ENCODE measurements around the gene CWC27.
A peak's percentile ranks its signal among the peaks of the same experiment; 100 is the strongest.

The CWC27 gene

GRCh38 chr5:64980176-64980575, 211.4 kb downstream of the CWC27 start:
- no peaks in the 10 kb centered on the region; the same call in 1 of the 2 replicates for H3K4me1 ChIP-seq (ENCODE audit: control insufficient read depth, insufficient read depth, low read length)
- ChIA-PET CTCF (interaction anchor here (2.1 kb wide), 1 partner anchor 15 kb away, joined by 4 read pairs; no protein-coding TSS in a partner anchor), POLR2A (no interaction called here)
- no peak overlapping the region for H3K27ac ChIP-seq (ENCODE audit: extremely low read depth, low read depth, low read length)
- TF ChIP-seq ZNF350 (tag by site-specific recombination; IDR thresholded peaks at IDR 0.05) (no peak), ZNF518A (tag by site-specific recombination; conservative IDR thresholded peaks at IDR 0.05; ENCODE audit: low read depth) (no peak), ZNF585B (tag by site-specific recombination; IDR thresholded peaks at IDR 0.05) (no peak), YY1 (tag by site-specific recombination; IDR thresholded peaks at IDR 0.05) (no peak), ZNF664 (tag by site-specific recombination; IDR thresholded peaks at IDR 0.05) (no peak), ZNF670 (tag by site-specific recombination; IDR thresholded peaks at IDR 0.05; ENCODE audit: low read depth) (no peak), ZNF404 (tag by site-specific recombination; IDR thresholded peaks at IDR 0.05) (no peak), ZNF10 (tag by site-specific recombination; IDR thresholded peaks at IDR 0.05) (no peak), ZXDB (tag by site-specific recombination; IDR thresholded peaks at IDR 0.05) (no peak), ZNF133 (tag by site-specific recombination; IDR thresholded peaks at IDR 0.05) (no peak)
- peaks cover 0 to 8% of the 10 kb centered on the region in 2 experiments; a peak in 2 of 3 replicates for H3K36me3 ChIP-seq (ENCODE audit: control insufficient read depth in 2 of 2, insufficient read depth in 1 of 2, low read length in 2 of 2)
- no peak overlapping the region for H3K4me3 ChIP-seq (ENCODE audit: low read depth, low read length)
- no peaks in the 10 kb centered on the region for H3K9me3 ChIP-seq (ENCODE audit: control insufficient read depth, insufficient read depth, low read depth, low read length)

- TF ChIP-seq EGR2 (tag by site-specific recombination; IDR thresholded peaks at IDR 0.05; ENCODE audit: low read depth) (no peak), ZNF558 (tag by site-specific recombination; IDR thresholded peaks at IDR 0.05) (peak; percentile 97), ZNF18 (tag by site-specific recombination; IDR thresholded peaks at IDR 0.05) (no peak), ZNF138 (tag by site-specific recombination; IDR thresholded peaks at IDR 0.05; ENCODE audit: borderline replicate concordance) (no peak), INSM2 (tag by site-specific recombination; IDR thresholded peaks at IDR 0.05) (no peak)
- no peaks in the 10 kb centered on the region; the same call in 1 of the 2 replicates for H3K9me3 ChIP-seq (ENCODE audit: control insufficient read depth, insufficient read depth, low read depth, low read length)
- H3K4me1 ChIP-seq (ENCODE audit: control insufficient read depth, insufficient read depth, low read length) = no peaks in the 10 kb centered on the region
- ChIA-PET CTCF (no interaction called here), POLR2A (no interaction called here)
- no peaks in the 10 kb centered on the region; a peak in 1 of 3 replicates for H3K36me3 ChIP-seq (ENCODE audit: control insufficient read depth in 2 of 2, insufficient read depth in 1 of 2, low read length in 2 of 2)
- no peak overlapping the region for H3K4me3 ChIP-seq (ENCODE audit: low read depth, low read length)
- no peak overlapping the region for H3K27ac ChIP-seq (ENCODE audit: extremely low read depth, low read depth, low read length)
Observed at GRCh38 chr5:64987768-64988167, 219.0 kb downstream of the CWC27 start.
